ENCODE results near the gene GNL1.
"Not testable (repeated sequence)": the region's sequence is repeated elsewhere in the genome, so short reads cannot be mapped to it uniquely, and the experiment has no call there.

Gene GNL1

GRCh38 chr6:30500421-30501355 lies 55.6 kb downstream of the GNL1 start:
- no peak for DNase-seq (ENCODE audit: low read depth in 1 of 2, low spot score in 1 of 2)

GRCh38 chr6:30498705-30499104 lies 57.6 kb downstream of the GNL1 start:
- not testable (repeated sequence) for DNase-seq (ENCODE audit: low read depth in 1 of 2, low spot score in 1 of 2)

- DNase-seq (ENCODE audit: low read depth in 1 of 2, low spot score in 1 of 2), result no peak
Measured at GRCh38 chr6:30497714-30498113, 58.6 kb downstream of the GNL1 start.

- DNase-seq (ENCODE audit: low read depth in 1 of 2, low spot score in 1 of 2), result not testable (repeated sequence)
Measured at GRCh38 chr6:30497261-30497599, 59.1 kb downstream of the GNL1 start.

- DNase-seq (ENCODE audit: low read depth in 1 of 2, low spot score in 1 of 2), result no peak
Measured at GRCh38 chr6:30495993-30496392, 60.3 kb downstream of the GNL1 start.

- not testable (repeated sequence) for DNase-seq (ENCODE audit: low read depth in 1 of 2, low spot score in 1 of 2)
Measured at GRCh38 chr6:30495060-30495459, 61.2 kb downstream of the GNL1 start.

GRCh38 chr6:30494291-30494861 lies 61.9 kb downstream of the GNL1 start:
- no peak for DNase-seq (ENCODE audit: low read depth in 1 of 2, low spot score in 1 of 2)

GRCh38 chr6:30493643-30494250 lies 62.5 kb downstream of the GNL1 start:
- DNase-seq (ENCODE audit: low read depth in 1 of 2, low spot score in 1 of 2), result no peak

GRCh38 chr6:30491991-30492952 lies 64.0 kb downstream of the GNL1 start:
- no peak for DNase-seq (ENCODE audit: low read depth in 1 of 2, low spot score in 1 of 2)

Data from stimulated activated CD4-positive, alpha-beta T cell treated with anti-CD3 and anti-CD28 coated beads, Interleukin-15, amount 100 ng/mL, for 1 hour (primary cell).